Body of pancreas (tissue), 4 donors: ENCODE measurements around the gene TM9SF4.

ENCODE experiments used
- POLR2A ChIP-seq, 3 donors: fragments of 450-650 bp; IDR thresholded peaks; one replicate each; pipeline ENCODE4 v1.6.1; 2016; ENCODE audit warnings: antibody characterized with exemption in 3 of 3, mild to moderate bottlenecking in 2 of 3
- TF ChIP-seq, protein P1 (sequence below), 7 experiments: fragments of 450-650 bp in 4 of 7; fragments of 200-600 bp in 3 of 7; sonication (generic) in 3 of 7; IDR thresholded peaks; one replicate each; pipeline ENCODE4 v1.5.1; 2016 to 2019; ENCODE audit warnings: antibody characterized with exemption in 7 of 7

DNA sequence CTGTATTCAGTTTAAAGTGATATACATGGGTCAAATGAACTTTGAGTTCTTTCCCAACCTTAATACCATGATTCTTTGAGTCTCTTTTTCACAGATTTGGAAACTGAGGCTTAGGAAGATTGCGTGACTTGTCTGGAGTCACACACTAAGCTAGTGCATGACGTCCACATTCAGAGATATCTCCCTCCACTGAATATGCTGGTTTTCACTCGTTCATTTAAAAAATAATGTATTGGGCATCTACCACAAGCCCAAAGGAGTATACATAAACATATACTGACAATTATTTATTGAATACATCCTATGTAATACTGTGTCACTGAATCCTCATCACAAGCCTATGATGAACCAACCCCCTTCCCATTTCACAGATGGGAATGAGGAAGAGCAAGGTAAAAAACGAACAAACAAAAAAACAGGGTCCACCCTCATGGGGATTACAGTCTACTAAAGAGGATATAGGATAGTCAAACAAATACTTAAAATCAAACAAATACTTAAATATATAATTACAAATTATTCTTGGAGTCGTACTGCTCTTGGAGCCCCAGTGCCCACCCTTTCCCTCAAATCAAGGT lies 611 bp upstream of the TM9SF4 start:
- TF ChIP-seq, protein P1, sequence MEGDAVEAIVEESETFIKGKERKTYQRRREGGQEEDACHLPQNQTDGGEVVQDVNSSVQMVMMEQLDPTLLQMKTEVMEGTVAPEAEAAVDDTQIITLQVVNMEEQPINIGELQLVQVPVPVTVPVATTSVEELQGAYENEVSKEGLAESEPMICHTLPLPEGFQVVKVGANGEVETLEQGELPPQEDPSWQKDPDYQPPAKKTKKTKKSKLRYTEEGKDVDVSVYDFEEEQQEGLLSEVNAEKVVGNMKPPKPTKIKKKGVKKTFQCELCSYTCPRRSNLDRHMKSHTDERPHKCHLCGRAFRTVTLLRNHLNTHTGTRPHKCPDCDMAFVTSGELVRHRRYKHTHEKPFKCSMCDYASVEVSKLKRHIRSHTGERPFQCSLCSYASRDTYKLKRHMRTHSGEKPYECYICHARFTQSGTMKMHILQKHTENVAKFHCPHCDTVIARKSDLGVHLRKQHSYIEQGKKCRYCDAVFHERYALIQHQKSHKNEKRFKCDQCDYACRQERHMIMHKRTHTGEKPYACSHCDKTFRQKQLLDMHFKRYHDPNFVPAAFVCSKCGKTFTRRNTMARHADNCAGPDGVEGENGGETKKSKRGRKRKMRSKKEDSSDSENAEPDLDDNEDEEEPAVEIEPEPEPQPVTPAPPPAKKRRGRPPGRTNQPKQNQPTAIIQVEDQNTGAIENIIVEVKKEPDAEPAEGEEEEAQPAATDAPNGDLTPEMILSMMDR (IDR thresholded peaks at IDR 0.05) = no peak
- no peak for TF ChIP-seq POLR2A (IDR thresholded peaks at IDR 0.05)
